ENCODE results near the gene HOXB3. TPM values are rescaled to one million over a fixed set of nuclear protein-coding genes. Genes with fewer than 3 reads are reported as not detected.
"Not testable (repeated sequence)": the region's sequence is repeated elsewhere in the genome, so short reads cannot be mapped to it uniquely, and the experiment has no call there.

HOXB3 gene
- total RNA-seq, 1 donor from 2014 or later: 93.7 TPM

- Mint-ChIP-seq H3K4me3 (peak overlapping the region; percentile 82), H3K27ac (peak overlapping the region; percentile 74), H3K36me3 (peaks cover 23% of the 10 kb centered on the region), H3K9me3 (no peaks in the 10 kb centered on the region), H3K4me1 (ENCODE audit: unreplicated experiment) (peaks cover 32% of the 10 kb centered on the region), H3K27me3 (peaks cover 42% of the 10 kb centered on the region)
- TF ChIP-seq, protein P1, sequence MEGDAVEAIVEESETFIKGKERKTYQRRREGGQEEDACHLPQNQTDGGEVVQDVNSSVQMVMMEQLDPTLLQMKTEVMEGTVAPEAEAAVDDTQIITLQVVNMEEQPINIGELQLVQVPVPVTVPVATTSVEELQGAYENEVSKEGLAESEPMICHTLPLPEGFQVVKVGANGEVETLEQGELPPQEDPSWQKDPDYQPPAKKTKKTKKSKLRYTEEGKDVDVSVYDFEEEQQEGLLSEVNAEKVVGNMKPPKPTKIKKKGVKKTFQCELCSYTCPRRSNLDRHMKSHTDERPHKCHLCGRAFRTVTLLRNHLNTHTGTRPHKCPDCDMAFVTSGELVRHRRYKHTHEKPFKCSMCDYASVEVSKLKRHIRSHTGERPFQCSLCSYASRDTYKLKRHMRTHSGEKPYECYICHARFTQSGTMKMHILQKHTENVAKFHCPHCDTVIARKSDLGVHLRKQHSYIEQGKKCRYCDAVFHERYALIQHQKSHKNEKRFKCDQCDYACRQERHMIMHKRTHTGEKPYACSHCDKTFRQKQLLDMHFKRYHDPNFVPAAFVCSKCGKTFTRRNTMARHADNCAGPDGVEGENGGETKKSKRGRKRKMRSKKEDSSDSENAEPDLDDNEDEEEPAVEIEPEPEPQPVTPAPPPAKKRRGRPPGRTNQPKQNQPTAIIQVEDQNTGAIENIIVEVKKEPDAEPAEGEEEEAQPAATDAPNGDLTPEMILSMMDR (conservative IDR thresholded peaks at IDR 0.05): no peak
- no peak for DNase-seq (ENCODE audit: extremely low spot score, unreplicated experiment)
Measured at GRCh38 chr17:48540213-48540612, 49.8 kb downstream of the HOXB3 start.

DNA sequence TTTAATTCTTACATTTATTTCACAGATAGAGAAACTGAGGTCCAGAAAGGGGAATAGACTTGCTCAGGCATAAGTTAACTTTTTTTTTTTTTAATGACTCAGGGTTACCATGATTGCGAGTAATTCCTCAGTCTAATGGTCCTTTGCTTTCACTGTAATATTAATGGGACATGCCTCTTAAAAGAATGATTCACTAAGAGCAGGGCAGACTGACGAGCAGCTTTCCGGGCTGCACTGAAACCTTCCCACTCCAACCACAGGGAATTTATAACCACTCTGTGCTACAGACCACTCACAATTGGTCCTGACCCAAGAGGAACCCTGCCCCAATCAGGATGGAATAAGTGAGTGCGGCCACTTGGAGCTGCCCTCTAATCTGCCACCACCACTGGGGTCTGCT is 50.9 kb downstream of the HOXB3 start:
- peak overlapping the region; percentile 56 for H3K27ac Mint-ChIP-seq
- peaks cover 35% of the 10 kb centered on the region for H3K27me3 Mint-ChIP-seq
- peak overlapping the region; percentile 82 for H3K4me3 Mint-ChIP-seq
- DNase-seq (ENCODE audit: extremely low spot score, unreplicated experiment): no peak
- TF ChIP-seq, protein P1 (conservative IDR thresholded peaks at IDR 0.05): no peak
- peaks cover 22% of the 10 kb centered on the region for H3K36me3 Mint-ChIP-seq
- peaks cover 26% of the 10 kb centered on the region for H3K4me1 Mint-ChIP-seq (ENCODE audit: unreplicated experiment)
- no peaks in the 10 kb centered on the region for H3K9me3 Mint-ChIP-seq

- H3K27ac Mint-ChIP-seq: peak overlapping the region; percentile 59
- H3K9me3 Mint-ChIP-seq: no peaks in the 10 kb centered on the region
- peaks cover 13% of the 10 kb centered on the region for H3K36me3 Mint-ChIP-seq
- peaks cover 31% of the 10 kb centered on the region for H3K27me3 Mint-ChIP-seq
- H3K4me3 Mint-ChIP-seq: peak overlapping the region; percentile 34
- TF ChIP-seq, protein P1 (conservative IDR thresholded peaks at IDR 0.05): no peak
- peaks cover 40% of the 10 kb centered on the region for H3K4me1 Mint-ChIP-seq (ENCODE audit: unreplicated experiment)
- no peak for DNase-seq (ENCODE audit: extremely low spot score, unreplicated experiment)
Measured at GRCh38 chr17:48537316-48537715, 52.7 kb downstream of the HOXB3 start.

GRCh38 chr17:48535793-48536559 is 54.1 kb downstream of the HOXB3 start:
- not testable (repeated sequence) for H3K9me3 Mint-ChIP-seq; H3K27ac Mint-ChIP-seq; DNase-seq (ENCODE audit: extremely low spot score, unreplicated experiment); H3K36me3 Mint-ChIP-seq; H3K4me3 Mint-ChIP-seq
- Mint-ChIP-seq H3K27me3 (peaks cover 34% of the 10 kb centered on the region), H3K4me1 (ENCODE audit: unreplicated experiment) (peaks cover 47% of the 10 kb centered on the region)

DNA sequence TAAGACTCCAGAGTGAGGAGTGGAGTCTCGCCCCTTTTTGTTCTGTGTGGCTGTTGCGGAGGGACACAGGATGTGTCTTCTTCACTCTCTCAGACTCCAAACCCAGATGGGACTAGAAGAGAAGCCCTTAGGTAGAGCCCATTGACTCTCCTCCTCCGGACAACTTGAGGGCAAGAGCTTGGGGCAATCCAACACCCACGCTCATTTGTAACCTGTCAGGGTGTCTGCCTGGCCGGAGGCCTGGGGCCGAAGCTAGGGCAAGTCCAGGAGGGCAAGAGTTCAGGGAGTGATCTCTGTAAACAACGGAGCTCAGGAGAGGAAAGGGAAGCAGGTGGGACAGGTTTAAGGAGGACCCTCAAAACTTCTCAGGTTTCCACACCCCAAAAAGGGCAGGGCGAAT is 57.8 kb downstream of the HOXB3 start:
- no peak for DNase-seq (ENCODE audit: extremely low spot score, unreplicated experiment)
- Mint-ChIP-seq H3K4me3 (no peak overlapping the region), H3K27me3 (peaks cover 44% of the 10 kb centered on the region), H3K36me3 (peaks cover under 1% of the 10 kb centered on the region), H3K9me3 (no peaks in the 10 kb centered on the region), H3K4me1 (ENCODE audit: unreplicated experiment) (peaks cover 43% of the 10 kb centered on the region), H3K27ac (no peak overlapping the region)
- TF ChIP-seq, protein P1 (conservative IDR thresholded peaks at IDR 0.05): no peak

- H3K4me3 Mint-ChIP-seq: peak within 1 kb of the TSS; percentile 41
- TF ChIP-seq, protein P1 (conservative IDR thresholded peaks at IDR 0.05): no peak
- DNase-seq (ENCODE audit: extremely low spot score, unreplicated experiment): no peak
- H3K36me3 Mint-ChIP-seq: no peaks in the 10 kb centered on the region
- peaks cover 52% of the 10 kb centered on the region for H3K27me3 Mint-ChIP-seq
- H3K9me3 Mint-ChIP-seq: no peaks in the 10 kb centered on the region
- H3K4me1 Mint-ChIP-seq (ENCODE audit: unreplicated experiment): peaks cover 48% of the 10 kb centered on the region
- no peak within 1 kb of the TSS for H3K27ac Mint-ChIP-seq
Measured at GRCh38 chr17:48530887-48531272, 59.2 kb downstream of the HOXB3 start, which contains the start of gene HOXB1. TSS of gene HOXB1 (minus strand) at chr17:48531011. CDS start at chr17:48530904, 107 bp downstream.

Measured in type B pancreatic cell (in vitro differentiated cells).